Stimulated activated CD4-positive, alpha-beta T cell treated with anti-CD3 and anti-CD28 coated beads, TNF-alpha, amount 100 ng/mL, for 24 hours (primary cell): ENCODE data around the gene PLAAT2.
"Not testable (repeated sequence)": the region's sequence is repeated elsewhere in the genome, so short reads cannot be mapped to it uniquely, and the experiment has no call there.

Experiments
- DNase-seq, 3 experiments: peaks; one replicate each; pipeline ENCODE4 v3.0.0-alpha.2; 2020; ENCODE audit warnings: low read depth in 3 of 3

The PLAAT2 gene

GRCh38 chr11:63563201-63564055 lies at the start of gene PLAAT2:
Gene PLAAT2 (minus strand): TSS chr11:63563379. CDS start chr11:63563324, 55 bp downstream.
- DNase-seq: no peak

- no peak for DNase-seq
These were observed 49.0 kb upstream of the PLAAT2 start for GRCh38 chr11:63612181-63612580.

- no peak for DNase-seq
These were observed 48.2 kb upstream of the PLAAT2 start for GRCh38 chr11:63611395-63611747.

GRCh38 chr11:63610604-63611394 lies 47.6 kb upstream of the PLAAT2 start:
- no peak for DNase-seq

GRCh38 chr11:63609971-63610580 lies 46.9 kb upstream of the PLAAT2 start:
- DNase-seq: no peak

- no peak for DNase-seq
These were observed 46.4 kb upstream of the PLAAT2 start for GRCh38 chr11:63609536-63609935.

GRCh38 chr11:63608353-63609345 lies 45.5 kb upstream of the PLAAT2 start:
- DNase-seq: no peak

GRCh38 chr11:63603180-63603518 lies 40.0 kb upstream of the PLAAT2 start:
- no peak for DNase-seq

GRCh38 chr11:63602290-63603179 lies 39.4 kb upstream of the PLAAT2 start:
- DNase-seq: not testable (repeated sequence)

- no peak for DNase-seq
These were observed 36.3 kb upstream of the PLAAT2 start for GRCh38 chr11:63599211-63600122.

- no peak for DNase-seq
These were observed 35.4 kb upstream of the PLAAT2 start for GRCh38 chr11:63598556-63598955.

GRCh38 chr11:63595296-63595695 lies 32.1 kb upstream of the PLAAT2 start:
- no peak for DNase-seq

- DNase-seq: no peak
These were observed 29.8 kb upstream of the PLAAT2 start for GRCh38 chr11:63592975-63593395.

- DNase-seq: no peak
These were observed 27.0 kb upstream of the PLAAT2 start for GRCh38 chr11:63590024-63590788.

GRCh38 chr11:63589000-63589399 lies 25.8 kb upstream of the PLAAT2 start:
- no peak for DNase-seq

GRCh38 chr11:63586451-63587166 lies 23.4 kb upstream of the PLAAT2 start:
- DNase-seq: no peak

- no peak for DNase-seq
These were observed 20.1 kb upstream of the PLAAT2 start for GRCh38 chr11:63583357-63583677.

- not testable (repeated sequence) for DNase-seq
These were observed 18.0 kb upstream of the PLAAT2 start for GRCh38 chr11:63581224-63581623.
